Large intestine (tissue), 3 donors: Measurements from ENCODE around the gene RETREG1. TPM values are rescaled to one million over a fixed set of nuclear protein-coding genes. Genes with fewer than 3 reads are reported as not detected.

Experiments used
- DNase-seq, 2 donors: peaks; one replicate each; pipeline versions ENCODE4 v3.0.0 to v3.0.0-alpha.2; 2013
- H3K27ac ChIP-seq: one replicate; pipeline ENCODE4 v1.5.1; 2013; ENCODE audit warnings: low read length
- H3K27me3 ChIP-seq: 2 replicates; pipeline ENCODE4 v1.6.1; 2013; ENCODE audit warnings: low read length; ENCODE audit not compliant: control insufficient read depth, insufficient read depth
- H3K36me3 ChIP-seq: 2 replicates; pipeline ENCODE4 v1.6.1; 2013; ENCODE audit warnings: low read length; ENCODE audit not compliant: control insufficient read depth, insufficient read depth
- H3K4me1 ChIP-seq: one replicate; pipeline ENCODE4 v1.6.1; 2013; ENCODE audit warnings: low read length; ENCODE audit not compliant: control insufficient read depth, insufficient read depth
- H3K4me3 ChIP-seq: one replicate; pipeline ENCODE4 v1.5.1; 2013; ENCODE audit warnings: low read length
- H3K9me3 ChIP-seq: one replicate; pipeline ENCODE4 v1.6.1; 2013; ENCODE audit warnings: mild to moderate bottlenecking, low read depth, low read length, moderate library complexity; ENCODE audit not compliant: control insufficient read depth
- WGBS: methylation state at CpG from one replicate; pipeline ENCODE4 v1.1.5; 2013; ENCODE audit warnings: low lambda C conversion rate; ENCODE audit not compliant: insufficient coverage; 5-methylcytosine and 5-hydroxymethylcytosine counted together
- polyA plus RNA-seq: library from polyadenylated mRNA; unstranded; fragments of 120-200 nt; gene quantifications from one replicate; pipeline ENCODE4 v1.2.1, GENCODE V29; 2013

RETREG1 gene
- polyA plus RNA-seq, 1 donor, result 27.0 TPM

GRCh38 chr5:16572289-16573015, 44.3 kb downstream of the RETREG1 start:
- WGBS, result no CpG with 5 or more reads among the region's 19 CpGs
- H3K4me1 ChIP-seq, result peaks cover 9% of the 10 kb centered on the region
- H3K4me3 ChIP-seq, result no peak overlapping the region

DNA sequence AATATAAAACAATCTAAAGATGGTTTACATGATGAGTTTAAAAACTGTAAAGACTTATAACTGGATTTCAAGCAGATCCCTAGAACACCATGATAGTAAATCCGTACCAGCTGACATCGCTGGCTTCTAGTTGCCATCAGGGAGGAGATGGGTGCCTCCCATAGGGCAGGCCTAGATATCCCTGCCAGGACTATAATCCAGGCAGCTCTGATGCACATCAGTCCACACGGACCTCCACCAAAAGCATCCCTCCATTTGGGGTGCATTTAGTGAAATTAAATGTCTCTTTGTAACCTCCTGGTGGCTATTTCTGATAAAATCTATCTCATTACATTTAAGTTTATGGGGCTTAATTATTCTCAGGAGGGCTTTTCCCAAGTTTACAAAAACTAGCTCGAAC, 45.8 kb downstream of the RETREG1 start:
- Histone ChIP-seq H3K4me3 (no peak overlapping the region), H3K4me1 (peaks cover 9% of the 10 kb centered on the region), H3K27me3 (no peaks in the 10 kb centered on the region), H3K9me3 (no peaks in the 10 kb centered on the region), H3K27ac (no peak overlapping the region), H3K36me3 (no peaks in the 10 kb centered on the region)
- no peak for DNase-seq
- no CpG with 5 or more reads among the region's 4 CpGs for WGBS

More at GRCh38 chr5:16572289-16573015, 44.3 kb downstream of the RETREG1 start:
- Histone ChIP-seq H3K27me3 (no peaks in the 10 kb centered on the region), H3K27ac (no peak overlapping the region), H3K36me3 (no peaks in the 10 kb centered on the region), H3K9me3 (no peaks in the 10 kb centered on the region)
- no peak for DNase-seq

DNA sequence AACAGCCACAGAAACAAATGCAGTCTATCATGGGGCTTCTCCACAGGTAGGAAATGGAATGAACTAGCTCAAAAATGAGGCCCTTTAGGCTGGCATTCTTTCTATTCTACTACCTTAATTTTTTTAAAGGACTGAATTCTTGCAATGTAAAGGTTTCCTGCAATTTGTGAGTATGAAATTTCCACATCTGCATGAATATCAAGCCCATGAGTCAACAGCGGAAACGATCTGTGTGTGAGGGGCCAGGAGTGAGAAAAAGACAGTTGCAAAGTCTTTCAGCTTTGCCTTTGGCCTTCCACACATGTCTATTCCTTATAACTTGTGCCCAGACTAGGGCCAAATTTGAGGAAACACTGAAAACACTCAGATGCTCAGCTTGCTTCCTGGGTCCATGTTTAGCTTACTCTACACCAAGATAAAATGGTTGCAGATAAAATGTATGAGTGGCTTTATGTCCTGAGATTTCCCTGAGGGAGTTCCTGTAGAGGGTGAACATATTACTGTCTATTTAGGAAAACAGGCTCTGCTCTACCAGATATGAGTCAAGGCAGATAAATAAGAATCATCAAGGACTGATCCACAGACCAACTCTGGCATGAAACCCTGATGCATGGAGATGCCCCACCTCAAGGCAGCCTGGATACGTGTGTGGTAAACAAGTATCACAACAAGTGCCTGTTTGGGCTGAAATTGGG, 46.5 kb downstream of the RETREG1 start:
- no peak overlapping the region for H3K4me3 ChIP-seq
- H3K9me3 ChIP-seq, result no peaks in the 10 kb centered on the region
- 14% methylated on average over 1 of the region's 3 CpGs for WGBS
- H3K27ac ChIP-seq, result no peak overlapping the region
- DNase-seq, result no peak
- no peaks in the 10 kb centered on the region for H3K27me3 ChIP-seq
- no peaks in the 10 kb centered on the region for H3K36me3 ChIP-seq
- peaks cover 9% of the 10 kb centered on the region for H3K4me1 ChIP-seq

DNA sequence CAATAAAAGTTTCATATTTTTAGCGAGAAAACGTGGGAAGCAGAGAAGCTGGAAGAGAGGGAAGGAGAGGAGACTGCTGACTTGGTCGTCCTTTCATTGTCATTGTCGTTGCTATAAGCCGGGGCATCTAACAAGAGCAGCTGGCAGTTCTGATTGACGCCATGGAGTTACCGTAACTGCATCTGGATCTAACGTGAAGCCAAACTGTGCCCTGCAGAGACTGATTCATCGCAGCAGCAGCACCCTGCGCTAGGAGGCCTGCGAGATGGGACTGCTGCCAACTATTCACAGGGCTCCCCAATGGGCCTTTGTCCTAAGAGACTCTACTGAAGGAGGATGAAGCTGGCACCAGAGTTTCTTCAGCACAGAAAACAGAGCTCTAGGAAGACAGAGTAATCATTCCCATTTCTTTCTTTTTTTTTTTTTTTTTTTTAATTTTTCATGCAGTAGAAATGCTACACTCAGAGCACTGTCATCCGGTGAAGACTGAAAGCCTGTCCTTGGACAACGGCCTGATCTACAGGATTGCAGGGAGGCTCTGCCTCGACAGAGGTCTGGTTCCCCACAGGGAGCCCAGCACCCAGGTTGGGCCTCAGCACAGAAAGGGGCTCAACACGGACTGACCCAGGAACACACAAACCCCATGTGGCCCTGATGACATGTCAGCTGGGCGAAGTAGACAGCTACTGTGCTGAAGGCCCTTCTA, 47.8 kb downstream of the RETREG1 start:
- no peak overlapping the region for H3K27ac ChIP-seq
- H3K4me3 ChIP-seq, result no peak overlapping the region
- 92% methylated on average over 2 of the region's 16 CpGs for WGBS
- no peaks in the 10 kb centered on the region for H3K36me3 ChIP-seq
- H3K4me1 ChIP-seq, result peaks cover 8% of the 10 kb centered on the region
- no peaks in the 10 kb centered on the region for H3K27me3 ChIP-seq
- DNase-seq, result no peak
- no peaks in the 10 kb centered on the region for H3K9me3 ChIP-seq

GRCh38 chr5:16567365-16567764, 49.4 kb downstream of the RETREG1 start:
- Histone ChIP-seq H3K9me3 (no peaks in the 10 kb centered on the region), H3K36me3 (no peaks in the 10 kb centered on the region), H3K27ac (no peak overlapping the region), H3K4me3 (no peak overlapping the region), H3K4me1 (no peaks in the 10 kb centered on the region), H3K27me3 (no peaks in the 10 kb centered on the region)
- WGBS, result no CpG with 5 or more reads among the region's 3 CpGs
- DNase-seq, result no peak

GRCh38 chr5:16565118-16565517, 51.7 kb downstream of the RETREG1 start:
- Histone ChIP-seq H3K4me1 (no peaks in the 10 kb centered on the region), H3K27ac (no peak overlapping the region), H3K36me3 (no peaks in the 10 kb centered on the region), H3K9me3 (no peaks in the 10 kb centered on the region), H3K27me3 (no peaks in the 10 kb centered on the region), H3K4me3 (no peak overlapping the region)
- no peak for DNase-seq
- WGBS, result no CpG with 5 or more reads among the region's 1 CpG

DNA sequence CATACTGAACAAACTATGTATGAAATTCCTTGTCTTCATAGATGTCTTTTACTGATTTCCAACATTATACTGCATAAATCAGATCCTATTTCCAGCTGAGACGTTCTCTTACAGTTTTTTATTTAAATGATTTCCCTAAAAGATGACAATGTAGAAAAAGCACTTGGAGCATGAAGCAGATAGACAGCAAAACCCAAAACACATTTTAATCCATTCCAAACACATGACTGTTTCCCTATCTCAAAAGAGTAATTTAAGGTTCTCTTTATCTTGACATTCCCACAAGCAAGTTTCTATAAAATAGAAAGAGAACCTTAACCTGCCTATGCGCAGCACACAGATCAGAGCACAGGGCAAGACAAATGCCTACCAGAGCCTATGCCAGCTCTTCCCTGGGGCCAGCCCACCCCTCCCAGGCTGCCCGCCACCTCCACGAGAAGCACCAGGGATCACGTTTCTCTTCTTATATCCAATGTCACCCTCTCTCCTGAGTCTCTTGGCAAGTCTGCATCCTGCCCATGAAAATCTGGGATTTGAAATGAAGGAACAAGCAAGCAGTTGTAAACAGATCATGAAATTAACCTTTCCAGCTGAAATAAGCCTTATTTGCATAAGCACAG, 52.4 kb downstream of the RETREG1 start:
- H3K4me1 ChIP-seq, result no peaks in the 10 kb centered on the region
- no peak overlapping the region for H3K4me3 ChIP-seq
- no peaks in the 10 kb centered on the region for H3K36me3 ChIP-seq
- no peaks in the 10 kb centered on the region for H3K9me3 ChIP-seq
- H3K27ac ChIP-seq, result no peak overlapping the region
- WGBS, result 75% methylated on average over 1 of the region's 5 CpGs
- no peak for DNase-seq
- H3K27me3 ChIP-seq, result no peaks in the 10 kb centered on the region

GRCh38 chr5:16563686-16564085, 53.1 kb downstream of the RETREG1 start:
- Histone ChIP-seq H3K9me3 (no peaks in the 10 kb centered on the region), H3K4me1 (no peaks in the 10 kb centered on the region), H3K36me3 (no peaks in the 10 kb centered on the region), H3K27me3 (no peaks in the 10 kb centered on the region), H3K27ac (no peak overlapping the region), H3K4me3 (no peak overlapping the region)
- no peak for DNase-seq

DNA sequence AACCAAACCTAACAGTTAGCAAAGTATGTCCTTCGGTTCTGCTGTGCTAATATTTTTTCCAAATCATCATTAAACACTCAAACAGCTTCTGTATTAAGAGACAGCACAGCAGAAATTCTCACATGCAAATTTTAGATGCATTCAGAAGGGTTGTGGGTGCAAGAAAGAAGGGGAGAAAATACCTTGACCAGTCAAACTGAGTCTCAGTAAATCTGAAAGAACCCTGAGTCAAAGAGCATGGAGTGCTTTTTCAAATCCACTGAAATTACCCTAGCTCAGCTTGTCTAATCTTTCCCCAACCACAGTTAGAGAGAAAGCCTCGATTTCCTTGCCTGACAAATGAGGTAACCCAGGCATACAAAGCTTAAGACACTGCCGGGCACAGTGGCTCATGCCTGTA, 55.1 kb downstream of the RETREG1 start:
- Histone ChIP-seq H3K36me3 (no peaks in the 10 kb centered on the region), H3K27ac (no peak overlapping the region), H3K27me3 (no peaks in the 10 kb centered on the region), H3K9me3 (no peaks in the 10 kb centered on the region), H3K4me1 (no peaks in the 10 kb centered on the region), H3K4me3 (no peak overlapping the region)
- no peak for DNase-seq
- no CpG with 5 or more reads among the region's 3 CpGs for WGBS

DNA sequence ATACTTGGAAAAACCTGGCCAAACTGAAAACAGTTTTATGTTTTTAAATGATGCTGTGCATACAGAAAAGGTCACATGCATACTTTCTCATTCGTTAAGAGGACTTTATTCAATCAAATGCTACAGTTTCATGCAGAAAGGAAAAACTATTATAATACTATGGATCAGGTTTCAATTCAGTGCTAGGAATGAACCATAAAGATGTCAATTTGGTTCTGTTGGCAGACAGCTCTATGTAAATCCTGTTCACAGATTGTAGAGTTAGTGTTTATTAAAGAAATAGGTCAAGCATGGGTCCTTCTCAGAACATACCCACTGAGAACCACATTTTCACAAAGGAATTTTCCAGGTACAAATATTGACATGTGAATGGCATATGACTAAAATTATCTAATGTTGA, 57.1 kb downstream of the RETREG1 start:
- no peak for DNase-seq
- no peaks in the 10 kb centered on the region for H3K9me3 ChIP-seq
- H3K4me3 ChIP-seq, result no peak overlapping the region
- no peaks in the 10 kb centered on the region for H3K27me3 ChIP-seq
- no CpG with 5 or more reads among the region's 1 CpG for WGBS
- no peak overlapping the region for H3K27ac ChIP-seq
- no peaks in the 10 kb centered on the region for H3K36me3 ChIP-seq
- no peaks in the 10 kb centered on the region for H3K4me1 ChIP-seq
